ENCODE measurements around the gene ZNF616. TPM values are rescaled to one million over a fixed set of nuclear protein-coding genes. Genes with fewer than 3 reads are reported as not detected.
A peak's percentile ranks its signal among the peaks of the same experiment; 100 is the strongest.

The ZNF616 gene
- 7.4 and 12.5 TPM in 2 replicates for total RNA-seq

DNA sequence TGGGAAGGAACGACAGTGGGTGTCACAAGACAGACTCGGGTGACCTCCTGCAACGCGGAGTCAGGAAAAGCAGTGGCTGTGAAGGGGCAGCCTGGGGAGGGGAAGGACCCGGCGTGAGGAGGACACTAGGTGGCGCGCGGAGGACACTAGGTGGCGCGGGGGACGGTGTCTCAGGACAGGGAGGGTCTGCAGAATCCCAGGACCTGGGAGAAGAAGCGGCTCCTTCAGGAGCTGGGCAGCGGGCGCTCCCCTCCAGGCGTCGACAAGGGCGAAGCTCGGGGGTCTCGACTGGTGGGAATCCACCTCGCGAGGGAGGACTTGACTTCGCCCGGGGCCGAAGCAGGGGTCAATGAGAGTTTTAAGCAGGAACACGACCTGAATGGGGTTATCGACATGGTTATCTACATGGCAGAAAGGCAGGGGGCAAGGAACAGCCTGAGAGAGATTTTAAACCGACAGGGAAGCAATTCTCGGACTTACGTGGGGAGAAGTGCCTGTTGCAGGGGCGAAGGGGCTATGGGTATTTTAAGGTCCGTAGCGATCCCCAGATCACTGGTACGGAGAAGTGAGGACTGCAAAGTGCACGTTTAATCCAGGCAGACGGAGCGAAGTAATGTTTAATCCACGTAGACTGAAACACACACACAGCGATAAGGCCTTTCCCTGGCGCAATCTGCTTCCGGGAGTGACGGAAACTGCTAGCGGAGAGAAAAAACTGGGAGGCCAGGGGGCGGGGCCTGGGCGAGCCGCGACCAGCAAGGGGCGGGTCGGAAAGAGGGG lies at the start of gene ZNF616:
ZNF616 (minus strand) TSS at position 687 of the 780 bp plus-strand sequence. CDS start 9,426 bp downstream, outside the sequence.
- H3K4me3 ChIP-seq (ENCODE audit: low read depth, low read length), result peak within 1 kb of the TSS; percentile 100
- DNase-seq (ENCODE audit: low read depth), result peak; percentile 96
- TF ChIP-seq, protein P1, sequence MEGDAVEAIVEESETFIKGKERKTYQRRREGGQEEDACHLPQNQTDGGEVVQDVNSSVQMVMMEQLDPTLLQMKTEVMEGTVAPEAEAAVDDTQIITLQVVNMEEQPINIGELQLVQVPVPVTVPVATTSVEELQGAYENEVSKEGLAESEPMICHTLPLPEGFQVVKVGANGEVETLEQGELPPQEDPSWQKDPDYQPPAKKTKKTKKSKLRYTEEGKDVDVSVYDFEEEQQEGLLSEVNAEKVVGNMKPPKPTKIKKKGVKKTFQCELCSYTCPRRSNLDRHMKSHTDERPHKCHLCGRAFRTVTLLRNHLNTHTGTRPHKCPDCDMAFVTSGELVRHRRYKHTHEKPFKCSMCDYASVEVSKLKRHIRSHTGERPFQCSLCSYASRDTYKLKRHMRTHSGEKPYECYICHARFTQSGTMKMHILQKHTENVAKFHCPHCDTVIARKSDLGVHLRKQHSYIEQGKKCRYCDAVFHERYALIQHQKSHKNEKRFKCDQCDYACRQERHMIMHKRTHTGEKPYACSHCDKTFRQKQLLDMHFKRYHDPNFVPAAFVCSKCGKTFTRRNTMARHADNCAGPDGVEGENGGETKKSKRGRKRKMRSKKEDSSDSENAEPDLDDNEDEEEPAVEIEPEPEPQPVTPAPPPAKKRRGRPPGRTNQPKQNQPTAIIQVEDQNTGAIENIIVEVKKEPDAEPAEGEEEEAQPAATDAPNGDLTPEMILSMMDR (IDR thresholded peaks at IDR 0.05; ENCODE audit: insufficient read depth, low read depth, low read length), result peak; percentile 79

DNA sequence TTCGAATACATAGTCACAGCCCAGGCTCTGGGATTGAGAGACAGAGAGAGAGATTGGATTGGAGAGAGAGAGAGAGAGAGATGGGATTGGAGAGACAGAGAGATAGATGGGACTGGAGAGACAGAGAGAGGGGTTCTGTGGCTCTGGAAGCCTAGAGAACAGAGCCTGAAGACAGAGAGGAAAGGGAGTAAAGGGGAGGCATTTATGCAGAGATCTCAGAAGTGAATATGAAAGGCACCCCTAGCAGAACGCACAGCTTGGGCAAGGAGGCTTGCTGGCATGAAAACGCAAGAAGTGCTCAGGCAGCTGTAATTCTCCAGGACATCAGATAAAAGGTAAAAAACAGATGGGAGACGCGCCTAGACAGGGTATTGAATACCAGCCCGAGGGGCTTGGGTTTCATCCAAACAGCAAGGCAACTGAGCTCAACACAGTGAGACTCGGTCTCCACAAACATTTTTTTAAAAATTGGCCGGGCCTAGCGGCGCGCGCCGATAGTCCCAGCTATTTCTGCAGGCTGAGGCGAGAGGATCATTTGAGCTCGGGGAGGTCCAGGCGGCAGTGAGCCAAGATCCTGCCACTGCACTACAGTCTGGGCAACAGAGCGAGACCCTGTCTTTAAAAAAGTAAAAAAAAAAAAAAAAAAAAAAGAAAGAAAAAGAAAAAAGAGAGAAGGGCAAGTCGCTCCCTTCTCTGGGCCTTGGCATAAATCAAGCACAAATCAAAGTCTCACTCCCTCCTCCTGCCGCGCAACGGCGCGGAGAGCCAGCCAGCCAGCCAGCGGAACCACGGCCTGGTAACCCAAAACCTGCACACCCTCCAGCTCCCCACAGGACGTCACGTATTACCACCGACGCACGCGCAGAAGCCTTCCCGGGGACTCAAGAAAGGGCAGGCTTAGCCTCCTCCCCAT lies 49.3 kb upstream of the ZNF616 start:
- no peak for DNase-seq (ENCODE audit: low read depth)
- TF ChIP-seq, protein P1 (IDR thresholded peaks at IDR 0.05; ENCODE audit: insufficient read depth, low read depth, low read length), result no peak
- H3K4me3 ChIP-seq (ENCODE audit: low read depth, low read length), result peak overlapping the region; percentile 49

DNA sequence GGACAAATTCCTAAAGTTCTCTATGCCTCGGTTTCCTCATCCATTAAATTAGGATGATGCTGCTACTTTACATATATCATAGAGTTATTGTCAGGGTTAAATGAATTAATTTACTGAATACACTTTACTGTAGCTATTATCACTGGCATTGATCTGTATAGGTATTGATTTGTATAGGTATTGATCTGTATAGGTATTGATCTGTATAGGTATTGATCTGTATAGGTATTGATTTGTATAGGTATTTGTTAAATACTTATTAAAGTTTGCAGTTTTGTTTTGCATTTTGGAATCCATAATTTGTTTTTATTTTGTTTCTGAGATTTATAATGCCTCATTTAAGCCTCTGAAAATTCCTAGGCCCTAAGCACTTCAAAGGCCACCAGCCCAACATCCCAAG lies 47.7 kb upstream of the ZNF616 start:
- DNase-seq (ENCODE audit: low read depth), result no peak
- TF ChIP-seq, protein P1 (IDR thresholded peaks at IDR 0.05; ENCODE audit: insufficient read depth, low read depth, low read length), result no peak
- no peak overlapping the region for H3K4me3 ChIP-seq (ENCODE audit: low read depth, low read length)

DNA sequence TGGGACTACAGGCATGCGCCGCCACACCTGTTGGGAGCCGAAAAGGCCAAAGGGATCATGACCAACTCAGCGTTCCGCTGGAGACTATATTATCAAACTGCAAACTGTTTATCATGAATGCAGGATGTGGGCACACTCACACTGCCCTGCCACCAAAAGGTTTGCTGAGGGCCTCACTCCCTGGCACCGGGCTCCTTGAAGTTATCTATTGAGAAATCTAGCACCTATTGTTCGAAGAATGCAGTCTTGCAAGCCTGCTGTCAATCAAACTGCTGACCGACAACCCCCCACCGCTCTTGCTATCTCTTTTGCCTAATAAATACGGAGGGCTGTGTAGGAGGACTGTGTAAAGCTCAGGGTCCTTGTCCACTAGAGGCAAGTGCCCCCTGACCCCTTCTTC lies 36.8 kb upstream of the ZNF616 start:
- no peak for DNase-seq (ENCODE audit: low read depth)
- H3K4me3 ChIP-seq (ENCODE audit: low read depth, low read length), result no peak overlapping the region
- TF ChIP-seq, protein P1 (IDR thresholded peaks at IDR 0.05; ENCODE audit: insufficient read depth, low read depth, low read length), result no peak

DNA sequence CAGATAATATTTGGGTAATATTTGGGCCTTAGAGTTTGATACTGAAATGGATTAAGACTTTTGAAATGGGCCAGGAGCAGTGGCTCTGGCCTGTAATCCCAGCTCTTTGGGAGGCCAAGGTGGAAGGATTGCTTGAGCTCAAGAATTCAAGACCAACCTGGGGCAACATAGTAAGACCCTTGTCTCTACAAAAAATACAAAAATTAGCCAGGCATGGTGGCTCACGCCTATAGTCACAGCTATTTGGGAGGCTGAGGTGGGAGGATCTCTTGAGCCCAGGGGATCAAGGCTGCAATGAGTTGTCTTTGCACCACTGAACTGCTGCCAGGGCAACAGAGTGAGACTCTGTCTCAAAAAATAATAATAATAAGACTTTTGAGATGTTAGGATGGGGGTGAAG lies 32.6 kb upstream of the ZNF616 start:
- TF ChIP-seq, protein P1 (IDR thresholded peaks at IDR 0.05; ENCODE audit: insufficient read depth, low read depth, low read length), result no peak
- DNase-seq (ENCODE audit: low read depth), result no peak
- no peak overlapping the region for H3K4me3 ChIP-seq (ENCODE audit: low read depth, low read length)

DNA sequence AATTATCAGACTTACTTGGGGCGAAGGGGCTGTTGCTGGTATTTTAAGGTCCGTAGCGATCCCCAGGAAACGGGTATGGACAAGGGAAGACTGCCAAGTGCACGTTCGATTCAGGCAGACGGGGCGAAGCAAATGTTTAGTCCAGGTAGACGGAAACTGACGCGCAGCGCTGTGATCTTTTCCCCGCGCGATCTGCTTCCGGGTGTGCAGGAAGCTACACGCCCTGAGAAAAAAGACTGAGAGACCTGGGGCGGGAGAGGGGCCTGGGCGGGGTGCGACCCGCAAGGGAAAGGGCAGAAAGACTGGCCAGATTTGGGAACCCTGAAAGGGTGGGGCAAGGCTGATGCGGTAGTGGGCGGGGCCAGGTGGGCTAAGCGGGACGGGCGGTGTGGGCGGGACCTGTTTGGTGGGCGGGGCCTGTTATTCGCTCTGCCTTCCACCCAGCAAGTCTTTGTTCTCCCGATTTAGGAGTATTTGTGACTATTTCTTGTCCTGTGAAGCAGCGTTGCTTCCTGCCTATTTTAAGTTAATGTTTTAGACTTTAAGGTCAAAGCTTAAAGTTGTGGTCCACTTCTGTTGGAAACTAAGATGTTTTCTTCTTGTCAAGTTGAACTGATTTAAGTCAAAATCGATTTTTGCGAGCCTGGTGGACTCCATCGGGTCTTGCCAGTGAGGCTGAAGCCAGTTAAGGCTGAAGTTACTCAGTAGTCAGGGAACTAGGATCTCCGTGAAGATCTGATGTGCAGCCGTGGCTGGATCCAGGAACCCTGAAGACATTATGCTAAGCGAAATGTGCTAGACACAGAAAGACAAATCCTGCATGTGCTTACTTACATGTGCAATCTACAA lies 31.8 kb upstream of the ZNF616 start, which contains the start of gene ZNF836:
ZNF836 (minus strand) TSS at position 301 of the 849 bp plus-strand sequence. CDS start 3,549 bp downstream, outside the sequence.
- peak within 1 kb of the TSS; percentile 92 for H3K4me3 ChIP-seq (ENCODE audit: low read depth, low read length)
- TF ChIP-seq, protein P1 (IDR thresholded peaks at IDR 0.05; ENCODE audit: insufficient read depth, low read depth, low read length), result no peak
- DNase-seq (ENCODE audit: low read depth), result peak; percentile 70
